Activated CD4-positive, alpha-beta T cell treated with anti-CD3 and anti-CD28 coated beads for 4 hours (primary cell): ENCODE data around the gene PAWR.
"Not testable (repeated sequence)": the region's sequence is repeated elsewhere in the genome, so short reads cannot be mapped to it uniquely, and the experiment has no call there.

ENCODE experiments used
- DNase-seq, 2 donors: peaks; one replicate each; pipeline ENCODE4 v3.0.0-alpha.2; 2020

The PAWR gene

DNA sequence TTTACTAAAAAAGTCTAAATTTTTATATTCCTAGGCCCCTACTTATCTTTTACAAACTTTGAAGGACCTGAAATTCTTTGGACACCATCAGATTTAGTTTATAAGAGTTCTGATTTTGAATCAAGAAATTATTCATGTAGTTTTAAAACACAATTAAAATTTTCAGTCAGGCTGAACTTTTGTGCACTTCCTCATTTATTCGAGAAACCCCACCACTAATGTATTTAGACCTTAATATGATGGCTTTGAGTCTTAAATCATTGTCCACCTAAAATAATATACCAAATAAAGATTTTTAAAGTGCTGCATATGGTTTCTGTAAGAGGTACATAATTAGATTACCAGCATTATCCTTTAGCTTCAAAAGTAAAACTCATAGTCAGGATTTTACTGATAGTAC is 103.4 kb downstream of the PAWR start:
- no peak for DNase-seq

GRCh38 chr12:79585147-79585546 is 105.6 kb downstream of the PAWR start:
- no peak for DNase-seq

DNA sequence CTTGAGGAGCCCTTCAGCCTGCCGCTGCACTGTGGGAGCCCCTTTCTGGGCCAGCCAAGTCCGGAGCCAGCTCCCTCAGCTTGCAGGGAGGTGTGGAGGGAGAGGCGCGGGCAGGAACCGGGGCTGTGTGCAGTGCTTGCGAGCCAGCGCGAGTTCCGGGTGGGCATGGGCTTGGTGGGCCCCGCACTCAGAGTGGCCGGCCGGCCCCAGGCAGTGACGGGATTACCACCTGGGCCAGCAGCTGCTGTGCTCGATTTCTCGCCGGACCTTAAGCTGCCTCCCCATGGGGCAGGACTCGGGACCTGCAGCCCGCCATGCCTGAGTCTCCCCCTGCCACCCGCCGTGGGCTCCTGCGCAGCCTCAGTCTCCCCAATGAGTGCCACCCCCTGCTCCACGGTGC is 116.9 kb downstream of the PAWR start:
- no peak for DNase-seq

- DNase-seq, result no peak
Measured at GRCh38 chr12:79569679-79570078, 121.1 kb downstream of the PAWR start.

DNA sequence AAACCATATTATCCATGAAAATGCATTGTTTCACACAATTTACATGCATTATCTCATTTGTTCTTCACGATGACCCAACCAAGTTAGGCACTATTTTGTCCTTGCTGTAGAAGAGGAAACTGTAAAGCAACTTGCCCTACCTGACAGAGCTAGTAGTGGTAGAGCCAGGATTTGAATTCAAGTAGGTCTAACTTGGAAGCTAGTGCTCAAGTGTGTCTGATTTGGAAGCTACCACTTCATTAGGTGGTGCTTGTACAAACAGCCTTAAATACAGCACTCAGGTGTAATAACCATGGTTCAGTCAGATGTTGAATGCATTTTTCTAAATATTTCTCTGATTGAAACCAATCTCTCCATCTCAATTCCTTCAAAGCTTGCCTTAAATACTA is 123.6 kb downstream of the PAWR start:
- DNase-seq, result no peak

GRCh38 chr12:79566452-79567174 is 124.2 kb downstream of the PAWR start:
- DNase-seq, result no peak

DNA sequence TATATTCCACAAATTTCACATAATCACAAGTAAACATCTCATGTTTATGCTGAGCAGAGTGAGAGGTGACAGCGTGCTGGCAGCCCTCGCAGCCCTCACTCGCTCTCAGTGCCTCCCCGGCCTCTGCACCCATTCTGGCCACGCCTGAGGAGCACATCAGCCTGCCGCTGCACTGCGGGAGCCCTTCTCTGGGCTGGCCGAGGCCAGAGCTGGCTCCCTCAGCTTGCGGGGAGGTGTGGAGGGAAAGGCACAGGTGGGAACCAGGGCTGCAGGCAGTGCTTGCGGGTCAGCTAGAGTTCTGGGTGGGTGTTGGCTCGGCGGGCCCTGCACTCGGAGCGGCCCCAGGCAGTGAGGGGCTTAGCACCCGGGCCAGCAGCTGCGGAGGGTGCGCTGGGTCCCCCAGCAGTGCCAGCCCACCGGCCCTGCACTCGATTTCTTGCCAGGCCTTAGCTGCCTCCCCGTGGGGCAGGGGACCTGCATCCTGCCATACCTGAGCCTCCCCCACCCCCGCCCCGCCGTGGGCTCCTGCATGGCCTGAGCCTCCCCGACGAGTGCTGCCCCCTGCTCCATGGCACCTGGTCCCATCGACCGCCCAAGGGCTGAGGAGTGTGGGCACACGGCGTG is 125.9 kb downstream of the PAWR start:
- not testable (repeated sequence) for DNase-seq

GRCh38 chr12:79563021-79563740 is 127.6 kb downstream of the PAWR start:
- no peak for DNase-seq

GRCh38 chr12:79561401-79562132 is 129.2 kb downstream of the PAWR start:
- no peak for DNase-seq

GRCh38 chr12:79560225-79560889 is 130.4 kb downstream of the PAWR start:
- DNase-seq, result no peak

DNA sequence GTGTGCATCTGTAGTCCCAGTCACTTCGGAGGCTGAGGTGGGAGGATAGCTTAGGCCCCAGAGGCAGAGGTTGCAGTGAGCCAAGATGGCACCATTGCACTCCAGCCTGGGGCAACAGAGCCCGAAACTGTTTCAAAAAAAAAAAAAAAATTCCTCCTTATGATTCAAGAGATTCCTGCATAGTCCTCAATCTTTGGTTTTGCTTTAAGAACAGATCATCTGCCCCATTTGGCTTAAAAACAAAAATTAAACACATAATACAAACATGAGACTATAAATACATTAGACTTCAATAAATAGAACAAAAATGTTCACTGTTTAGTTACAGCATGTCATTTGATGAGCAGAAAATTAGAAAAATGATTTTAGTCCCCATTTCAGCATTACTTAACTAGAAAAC is 131.2 kb downstream of the PAWR start:
- DNase-seq, result no peak

DNA sequence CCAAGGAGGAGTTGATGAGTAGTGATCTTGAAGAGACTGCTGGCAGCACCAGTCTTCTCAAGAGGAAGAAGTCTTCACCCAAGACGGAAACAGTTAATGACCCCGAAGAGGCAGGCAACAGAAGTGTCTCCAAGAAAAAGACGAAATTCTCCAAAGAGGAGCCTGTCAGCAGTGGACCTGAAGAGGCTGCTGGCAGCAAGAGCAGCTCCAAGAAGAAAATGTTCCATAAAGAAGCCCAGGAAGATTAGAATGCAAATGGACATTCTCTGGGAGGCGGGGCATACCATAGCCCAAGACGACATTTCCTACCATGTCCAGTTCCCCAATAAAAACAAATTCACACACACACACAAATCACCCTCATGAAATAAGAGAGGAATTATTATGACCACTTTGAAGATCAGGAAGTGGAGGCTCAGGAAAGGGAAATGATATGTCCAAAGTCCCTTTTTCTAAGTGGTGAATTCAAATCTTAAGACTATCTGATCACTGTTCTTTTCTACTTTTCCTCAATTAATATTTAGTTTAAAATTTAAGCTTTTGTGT is 131.8 kb downstream of the PAWR start:
- no peak for DNase-seq

DNA sequence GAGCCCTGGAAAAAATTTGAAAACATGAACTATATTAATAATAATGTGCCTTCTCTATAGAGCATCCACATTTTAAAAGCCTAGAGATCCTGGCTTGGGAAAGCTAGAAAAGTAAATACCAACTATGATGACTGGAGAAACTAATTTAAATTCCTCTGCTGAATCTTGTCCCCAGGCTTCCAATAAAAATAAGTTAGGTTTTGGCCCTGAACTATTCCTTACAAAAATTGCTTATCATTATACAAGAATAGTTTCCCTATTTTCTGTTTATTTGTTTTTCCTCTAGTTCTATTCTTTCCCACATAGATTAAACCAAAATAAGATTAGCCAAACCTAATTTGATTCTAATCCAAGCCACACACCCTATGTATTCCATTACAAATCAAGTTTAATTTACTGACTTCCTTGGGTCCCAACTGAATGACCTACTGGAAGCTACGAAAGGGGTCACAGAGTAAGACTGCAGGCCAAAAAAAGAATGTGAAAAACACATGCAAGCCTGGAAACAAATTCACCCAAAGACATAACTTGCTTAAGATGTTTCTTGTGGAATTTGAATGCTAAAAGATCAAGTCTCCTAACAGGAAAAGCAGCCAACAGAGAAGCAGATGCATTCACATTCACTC is 133.0 kb downstream of the PAWR start:
- no peak for DNase-seq

- no peak for DNase-seq
Measured at GRCh38 chr12:79555028-79555925, 135.5 kb downstream of the PAWR start.

DNA sequence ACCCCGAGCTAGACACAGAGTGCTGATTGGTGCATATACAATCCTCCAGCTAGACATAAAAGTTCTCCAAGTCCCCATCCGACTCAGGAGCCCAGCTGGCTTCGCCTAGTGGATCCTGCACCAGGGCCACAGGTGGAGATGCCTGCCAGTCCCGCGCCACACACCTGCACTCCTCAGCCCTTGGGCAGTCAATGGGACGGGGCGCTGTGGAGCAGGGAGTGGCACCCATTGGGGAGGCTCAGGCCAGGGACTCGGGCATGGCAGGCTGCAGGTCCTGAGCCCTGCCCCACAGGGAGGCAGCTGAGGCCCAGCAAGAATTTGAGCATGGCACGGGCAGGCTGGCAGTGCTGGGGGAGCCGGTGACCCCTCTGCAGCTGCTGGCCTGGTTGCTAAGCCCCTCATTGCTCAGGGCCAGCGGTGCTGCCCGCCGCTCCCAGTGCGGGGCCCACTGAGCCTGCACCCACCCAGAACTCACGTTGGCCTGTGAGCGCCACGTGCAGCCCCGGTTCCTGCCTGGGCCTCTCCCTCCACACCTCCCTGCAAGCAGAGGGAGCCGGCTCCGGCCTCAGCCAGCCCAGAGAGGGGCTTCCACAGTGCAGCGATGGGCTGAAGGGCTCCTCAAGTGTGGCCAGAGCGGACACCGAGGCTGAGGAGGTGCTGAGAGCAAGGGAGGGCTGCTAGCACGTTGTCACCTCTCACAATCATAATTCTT is 136.7 kb downstream of the PAWR start:
- no peak for DNase-seq

- no peak for DNase-seq
Measured at GRCh38 chr12:79552192-79552591, 138.6 kb downstream of the PAWR start.

DNA sequence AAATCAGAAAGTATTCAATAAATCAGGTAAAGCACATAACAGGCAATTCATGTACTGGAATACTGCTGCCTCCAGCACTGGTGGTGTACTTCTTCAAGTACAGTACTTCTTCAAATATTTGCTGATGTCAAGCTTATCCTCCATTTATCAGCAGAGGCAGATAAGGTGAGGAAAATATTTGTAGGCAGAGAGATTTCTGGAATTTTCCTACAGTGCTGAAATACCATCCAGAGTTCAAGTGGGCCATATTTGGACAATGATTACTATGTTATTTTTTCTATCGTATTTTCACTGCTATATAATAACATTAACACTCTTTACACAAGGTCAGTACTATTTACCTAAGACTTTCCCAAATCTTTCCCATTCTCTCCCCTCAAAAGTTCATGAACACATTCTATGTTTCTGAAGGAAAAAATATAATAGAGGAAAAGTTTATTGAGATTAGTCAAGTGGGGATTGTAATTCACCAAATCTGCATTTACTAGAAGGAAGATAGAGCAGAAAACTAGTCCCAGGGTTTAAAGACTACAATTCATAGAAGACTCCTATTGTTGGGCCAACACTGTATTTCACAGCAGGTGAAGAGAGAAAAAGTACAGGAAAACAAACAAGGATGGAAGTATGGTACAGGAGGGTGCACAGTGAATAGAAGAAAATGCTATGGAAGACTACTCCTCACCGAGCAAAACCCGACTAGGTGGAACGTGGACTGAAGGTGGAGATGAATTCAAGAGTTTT is 141.1 kb downstream of the PAWR start:
- no peak for DNase-seq

DNA sequence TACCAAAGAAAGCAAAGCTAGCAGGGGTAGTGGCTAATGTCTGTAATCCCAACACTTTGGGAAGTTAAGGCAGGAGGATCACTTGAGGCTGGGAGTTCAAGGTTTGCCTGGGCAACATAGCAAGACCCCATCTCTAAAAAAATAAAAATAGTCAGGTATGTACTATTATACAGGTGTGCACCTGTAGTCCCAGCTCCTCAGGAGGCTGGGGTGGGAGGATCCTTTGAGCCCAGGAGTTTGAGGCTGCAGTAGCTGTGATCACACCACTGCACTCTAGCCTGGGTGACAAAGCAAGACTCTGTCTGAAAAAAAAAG is 142.2 kb downstream of the PAWR start:
- no peak for DNase-seq

DNA sequence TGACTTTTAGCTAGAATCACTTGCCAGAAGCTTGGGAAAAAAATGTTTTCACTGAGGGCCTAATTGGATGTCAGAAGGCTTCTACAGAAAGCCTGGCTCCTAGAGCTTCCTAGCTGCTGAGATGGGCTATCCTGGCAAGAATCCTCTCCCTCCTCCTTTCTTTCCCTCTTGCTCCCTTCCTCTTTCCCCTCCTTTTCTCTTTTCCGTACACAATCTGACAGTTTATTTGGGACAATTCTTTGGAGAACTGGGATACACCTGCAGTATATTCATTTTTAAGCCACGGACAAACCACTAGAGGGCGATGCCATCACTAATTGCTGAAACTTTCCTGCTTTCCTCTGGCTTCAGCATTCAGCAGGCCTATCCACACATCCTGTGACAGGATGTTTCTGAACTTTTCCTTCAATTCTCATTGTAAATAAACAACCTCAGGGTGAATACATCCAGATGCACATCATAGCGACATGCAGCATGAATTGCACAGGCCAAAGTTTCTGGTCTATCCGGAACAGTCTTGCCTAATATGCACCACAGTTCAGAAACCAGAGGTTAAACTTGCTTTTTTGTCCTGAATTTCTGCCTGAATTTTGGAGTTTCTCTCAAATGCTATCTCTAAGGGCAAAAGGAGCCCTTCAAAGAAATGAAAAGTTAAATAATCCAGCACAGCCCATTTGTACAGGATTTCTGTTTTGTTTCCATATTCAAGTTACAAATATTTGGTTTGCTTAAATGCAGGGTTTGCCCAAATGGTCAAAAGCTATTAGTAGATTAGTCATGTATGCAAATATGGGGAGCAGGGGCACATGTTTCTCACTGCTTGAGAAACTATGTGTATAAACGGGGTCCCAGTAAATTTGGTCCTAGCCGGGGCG is 142.8 kb downstream of the PAWR start:
- no peak for DNase-seq
